K562 (cell line): ENCODE results near the gene BAIAP2. TPM values are rescaled to one million over a fixed set of nuclear protein-coding genes. Genes with fewer than 3 reads are reported as not detected.

Source experiments
- ARHGAP35 ChIP-seq: fragments of 450-650 bp; IDR thresholded peaks from 2 replicates; pipeline ENCODE4 v1.6.1; 2018; ENCODE audit not compliant: partially characterized antibody
- CGGBP1 ChIP-seq: fragments of 250-450 bp; sonication (Bioruptor Pico); IDR thresholded peaks from 2 replicates; pipeline ENCODE4 v1.9.0; 2021; ENCODE audit warnings: mild to moderate bottlenecking
- DMBX1 ChIP-seq: fragments of 250-450 bp; sonication (Bioruptor Pico); IDR thresholded peaks from 2 replicates; pipeline ENCODE4 v1.8.0; 2022; ENCODE audit warnings: inconsistent platforms, mild to moderate bottlenecking, moderate library complexity, borderline replicate concordance
- FOXA3 ChIP-seq, 2 experiments: fragments of 450-650 bp in 1 of 2; sonication (generic) in 1 of 2; formaldehyde crosslinking; IDR thresholded peaks in 1 of 2; conservative IDR thresholded peaks in 1 of 2; 2 replicates each; pipeline versions ENCODE4 v1.4.0 to v1.8.0; 2020 to 2022; ENCODE audit warnings: mild to moderate bottlenecking in 2 of 2, missing genetic modification reagents in 1 of 2
- GTF2A2 ChIP-seq: IDR thresholded peaks from 2 replicates; pipeline ENCODE4 v1.6.1; 2016; ENCODE audit warnings: mild to moderate bottlenecking, missing genetic modification characterization, missing compliant biosample characterization
- NUFIP1 ChIP-seq: fragments of 450-650 bp; IDR thresholded peaks from 2 replicates; pipeline ENCODE4 v1.6.1; 2018; ENCODE audit not compliant: partially characterized antibody
- ZNF12 ChIP-seq: sonication (generic); formaldehyde crosslinking; IDR thresholded peaks from 2 replicates; pipeline ENCODE4 v1.4.0; 2020; ENCODE audit warnings: mild to moderate bottlenecking, missing genetic modification reagents
- ZNF512 ChIP-seq: IDR thresholded peaks from 2 replicates; pipeline ENCODE4 v1.6.1; 2016; ENCODE audit warnings: missing genetic modification characterization, missing compliant biosample characterization
- polyA plus RNA-seq, 8 experiments: library from polyadenylated mRNA; depleted of rRNA in 4 of 8; stranded (reverse) in 5 of 8; unstranded in 3 of 8; fragments of >200 nt; fragmentation: Nextera tagmentation in 2 of 8; fragmentation: Illumina TruSeq in 1 of 8; extraction: Ambion mirVana in 2 of 8; extraction: Trizol in 1 of 8; gene quantifications; 2 replicates each; pipeline versions ENCODE4 v1.2.1 to v1.2.3, GENCODE V29; 2011 to 2014; ENCODE audit warnings: inconsistent platforms in 1 of 8, missing spikeins in 1 of 8
- total RNA-seq, 7 experiments: library from RNA; depleted of rRNA in 6 of 7; stranded (reverse); fragments of >200 nt in 6 of 7; fragmentation: Illumina TruSeq in 2 of 7; extraction: Trizol in 2 of 7; gene quantifications; 2 replicates each; pipeline versions ENCODE4 v1.2.1 to v1.2.3, GENCODE V29; 2011 to 2021; ENCODE audit warnings: low replicate concordance in 1 of 7
- TF ChIP-seq, protein P1 (sequence below): fragments of 250-450 bp; sonication (Bioruptor Pico); IDR thresholded peaks from 2 replicates; pipeline ENCODE4 v1.5.0; 2021; ENCODE audit warnings: mild to moderate bottlenecking, moderate library complexity
- TF ChIP-seq, protein P2 (sequence below): fragments of 450-650 bp; IDR thresholded peaks from 2 replicates; pipeline ENCODE4 v1.6.1; 2016; ENCODE audit warnings: mild to moderate bottlenecking, moderate library complexity

The BAIAP2 gene
- total and polyA plus RNA-seq, 9 of the 15 experiments (the other 6 are each of a cell fraction or from before 2014, with no cell fraction given): 2.3 to 51.6 (median 18.4) TPM

DNA sequence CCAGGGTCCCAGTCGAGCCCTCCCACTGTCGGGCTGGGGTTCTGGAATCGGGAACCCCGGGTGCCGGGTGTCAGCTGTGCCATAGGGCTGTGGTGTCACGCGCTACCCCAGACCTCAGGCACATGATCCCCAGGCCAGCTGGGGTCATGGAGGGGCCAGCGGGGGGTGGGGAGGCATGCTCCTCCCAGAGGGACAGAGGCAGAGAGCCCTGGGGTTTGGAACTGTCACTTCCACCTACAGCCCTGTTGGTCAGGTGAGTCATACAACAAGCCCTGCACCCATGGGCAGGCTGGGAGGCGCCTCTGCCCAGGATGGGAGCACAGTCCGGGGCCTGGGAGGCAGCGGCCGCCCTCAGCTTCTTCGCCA, 63.0 kb downstream of the BAIAP2 start (continued):
- TF ChIP-seq, protein P1, sequence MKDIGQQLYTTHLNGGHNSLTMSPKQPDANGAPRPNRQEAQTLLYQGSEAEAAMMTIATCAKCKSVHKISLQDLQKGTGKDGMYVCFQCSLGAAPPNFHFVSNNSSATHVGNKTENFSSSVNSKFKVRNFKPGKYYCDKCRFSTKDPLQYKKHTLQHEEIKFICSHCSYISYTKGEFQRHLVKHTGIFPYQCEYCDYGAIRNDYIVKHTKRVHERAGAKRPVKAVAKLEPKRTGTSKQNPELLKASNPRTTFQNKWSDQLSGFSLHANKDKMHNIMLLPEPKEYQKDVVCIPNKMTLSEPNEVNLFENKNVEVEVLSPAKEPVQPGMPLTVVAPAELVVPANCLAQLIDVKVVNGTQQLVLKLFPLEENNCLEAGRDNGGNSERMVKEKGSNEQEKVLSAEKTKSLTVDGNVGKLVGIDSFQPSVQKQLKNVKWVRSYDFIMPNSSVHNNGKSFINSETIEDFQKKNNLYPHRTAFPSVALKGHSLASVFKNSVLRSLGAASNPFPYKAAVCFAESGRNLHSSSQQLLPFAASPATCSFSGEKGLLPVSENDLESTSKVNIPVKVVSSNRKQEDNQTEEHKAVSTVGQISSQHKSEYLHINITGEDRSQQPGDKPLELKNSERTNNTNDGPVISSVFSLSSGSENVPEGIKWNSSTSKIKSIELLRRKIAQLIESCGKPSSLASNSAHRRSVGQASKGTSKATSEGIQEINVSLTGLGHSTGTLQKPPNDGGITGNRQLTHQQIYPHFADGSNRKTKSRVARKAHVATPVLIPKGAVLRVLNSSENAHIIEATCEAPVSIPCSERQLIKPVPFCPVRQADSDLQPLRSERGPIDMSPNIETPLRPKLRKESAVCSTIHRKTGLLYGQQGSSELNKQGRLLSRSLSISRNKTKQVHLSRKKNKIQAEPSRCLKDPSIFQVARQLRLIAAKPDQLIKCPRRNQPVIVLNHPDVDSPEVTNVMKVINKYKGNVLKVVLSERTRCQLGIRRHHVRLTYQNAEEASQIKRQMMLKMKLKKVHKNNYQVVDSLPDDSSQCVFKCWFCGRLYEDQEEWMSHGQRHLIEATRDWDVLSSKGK (CRISPR knock-in tag): no peak
- TF ChIP-seq ZNF512 (tag) (no peak), GTF2A2 (no peak), NUFIP1 (no peak), FOXA3 (CRISPR knock-in tag; conservative IDR thresholded peaks at IDR 0.05 in 1 of 2, IDR thresholded peaks at IDR 0.05 in 1 of 2) (no peak), ARHGAP35 (no peak), DMBX1 (no peak), ZNF12 (no peak), CGGBP1 (CRISPR knock-in tag) (no peak)
- TF ChIP-seq, protein P2, sequence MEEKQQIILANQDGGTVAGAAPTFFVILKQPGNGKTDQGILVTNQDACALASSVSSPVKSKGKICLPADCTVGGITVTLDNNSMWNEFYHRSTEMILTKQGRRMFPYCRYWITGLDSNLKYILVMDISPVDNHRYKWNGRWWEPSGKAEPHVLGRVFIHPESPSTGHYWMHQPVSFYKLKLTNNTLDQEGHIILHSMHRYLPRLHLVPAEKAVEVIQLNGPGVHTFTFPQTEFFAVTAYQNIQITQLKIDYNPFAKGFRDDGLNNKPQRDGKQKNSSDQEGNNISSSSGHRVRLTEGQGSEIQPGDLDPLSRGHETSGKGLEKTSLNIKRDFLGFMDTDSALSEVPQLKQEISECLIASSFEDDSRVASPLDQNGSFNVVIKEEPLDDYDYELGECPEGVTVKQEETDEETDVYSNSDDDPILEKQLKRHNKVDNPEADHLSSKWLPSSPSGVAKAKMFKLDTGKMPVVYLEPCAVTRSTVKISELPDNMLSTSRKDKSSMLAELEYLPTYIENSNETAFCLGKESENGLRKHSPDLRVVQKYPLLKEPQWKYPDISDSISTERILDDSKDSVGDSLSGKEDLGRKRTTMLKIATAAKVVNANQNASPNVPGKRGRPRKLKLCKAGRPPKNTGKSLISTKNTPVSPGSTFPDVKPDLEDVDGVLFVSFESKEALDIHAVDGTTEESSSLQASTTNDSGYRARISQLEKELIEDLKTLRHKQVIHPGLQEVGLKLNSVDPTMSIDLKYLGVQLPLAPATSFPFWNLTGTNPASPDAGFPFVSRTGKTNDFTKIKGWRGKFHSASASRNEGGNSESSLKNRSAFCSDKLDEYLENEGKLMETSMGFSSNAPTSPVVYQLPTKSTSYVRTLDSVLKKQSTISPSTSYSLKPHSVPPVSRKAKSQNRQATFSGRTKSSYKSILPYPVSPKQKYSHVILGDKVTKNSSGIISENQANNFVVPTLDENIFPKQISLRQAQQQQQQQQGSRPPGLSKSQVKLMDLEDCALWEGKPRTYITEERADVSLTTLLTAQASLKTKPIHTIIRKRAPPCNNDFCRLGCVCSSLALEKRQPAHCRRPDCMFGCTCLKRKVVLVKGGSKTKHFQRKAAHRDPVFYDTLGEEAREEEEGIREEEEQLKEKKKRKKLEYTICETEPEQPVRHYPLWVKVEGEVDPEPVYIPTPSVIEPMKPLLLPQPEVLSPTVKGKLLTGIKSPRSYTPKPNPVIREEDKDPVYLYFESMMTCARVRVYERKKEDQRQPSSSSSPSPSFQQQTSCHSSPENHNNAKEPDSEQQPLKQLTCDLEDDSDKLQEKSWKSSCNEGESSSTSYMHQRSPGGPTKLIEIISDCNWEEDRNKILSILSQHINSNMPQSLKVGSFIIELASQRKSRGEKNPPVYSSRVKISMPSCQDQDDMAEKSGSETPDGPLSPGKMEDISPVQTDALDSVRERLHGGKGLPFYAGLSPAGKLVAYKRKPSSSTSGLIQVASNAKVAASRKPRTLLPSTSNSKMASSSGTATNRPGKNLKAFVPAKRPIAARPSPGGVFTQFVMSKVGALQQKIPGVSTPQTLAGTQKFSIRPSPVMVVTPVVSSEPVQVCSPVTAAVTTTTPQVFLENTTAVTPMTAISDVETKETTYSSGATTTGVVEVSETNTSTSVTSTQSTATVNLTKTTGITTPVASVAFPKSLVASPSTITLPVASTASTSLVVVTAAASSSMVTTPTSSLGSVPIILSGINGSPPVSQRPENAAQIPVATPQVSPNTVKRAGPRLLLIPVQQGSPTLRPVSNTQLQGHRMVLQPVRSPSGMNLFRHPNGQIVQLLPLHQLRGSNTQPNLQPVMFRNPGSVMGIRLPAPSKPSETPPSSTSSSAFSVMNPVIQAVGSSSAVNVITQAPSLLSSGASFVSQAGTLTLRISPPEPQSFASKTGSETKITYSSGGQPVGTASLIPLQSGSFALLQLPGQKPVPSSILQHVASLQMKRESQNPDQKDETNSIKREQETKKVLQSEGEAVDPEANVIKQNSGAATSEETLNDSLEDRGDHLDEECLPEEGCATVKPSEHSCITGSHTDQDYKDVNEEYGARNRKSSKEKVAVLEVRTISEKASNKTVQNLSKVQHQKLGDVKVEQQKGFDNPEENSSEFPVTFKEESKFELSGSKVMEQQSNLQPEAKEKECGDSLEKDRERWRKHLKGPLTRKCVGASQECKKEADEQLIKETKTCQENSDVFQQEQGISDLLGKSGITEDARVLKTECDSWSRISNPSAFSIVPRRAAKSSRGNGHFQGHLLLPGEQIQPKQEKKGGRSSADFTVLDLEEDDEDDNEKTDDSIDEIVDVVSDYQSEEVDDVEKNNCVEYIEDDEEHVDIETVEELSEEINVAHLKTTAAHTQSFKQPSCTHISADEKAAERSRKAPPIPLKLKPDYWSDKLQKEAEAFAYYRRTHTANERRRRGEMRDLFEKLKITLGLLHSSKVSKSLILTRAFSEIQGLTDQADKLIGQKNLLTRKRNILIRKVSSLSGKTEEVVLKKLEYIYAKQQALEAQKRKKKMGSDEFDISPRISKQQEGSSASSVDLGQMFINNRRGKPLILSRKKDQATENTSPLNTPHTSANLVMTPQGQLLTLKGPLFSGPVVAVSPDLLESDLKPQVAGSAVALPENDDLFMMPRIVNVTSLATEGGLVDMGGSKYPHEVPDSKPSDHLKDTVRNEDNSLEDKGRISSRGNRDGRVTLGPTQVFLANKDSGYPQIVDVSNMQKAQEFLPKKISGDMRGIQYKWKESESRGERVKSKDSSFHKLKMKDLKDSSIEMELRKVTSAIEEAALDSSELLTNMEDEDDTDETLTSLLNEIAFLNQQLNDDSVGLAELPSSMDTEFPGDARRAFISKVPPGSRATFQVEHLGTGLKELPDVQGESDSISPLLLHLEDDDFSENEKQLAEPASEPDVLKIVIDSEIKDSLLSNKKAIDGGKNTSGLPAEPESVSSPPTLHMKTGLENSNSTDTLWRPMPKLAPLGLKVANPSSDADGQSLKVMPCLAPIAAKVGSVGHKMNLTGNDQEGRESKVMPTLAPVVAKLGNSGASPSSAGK: no peak
